ENCODE measurements around the gene CD248.

DNA sequence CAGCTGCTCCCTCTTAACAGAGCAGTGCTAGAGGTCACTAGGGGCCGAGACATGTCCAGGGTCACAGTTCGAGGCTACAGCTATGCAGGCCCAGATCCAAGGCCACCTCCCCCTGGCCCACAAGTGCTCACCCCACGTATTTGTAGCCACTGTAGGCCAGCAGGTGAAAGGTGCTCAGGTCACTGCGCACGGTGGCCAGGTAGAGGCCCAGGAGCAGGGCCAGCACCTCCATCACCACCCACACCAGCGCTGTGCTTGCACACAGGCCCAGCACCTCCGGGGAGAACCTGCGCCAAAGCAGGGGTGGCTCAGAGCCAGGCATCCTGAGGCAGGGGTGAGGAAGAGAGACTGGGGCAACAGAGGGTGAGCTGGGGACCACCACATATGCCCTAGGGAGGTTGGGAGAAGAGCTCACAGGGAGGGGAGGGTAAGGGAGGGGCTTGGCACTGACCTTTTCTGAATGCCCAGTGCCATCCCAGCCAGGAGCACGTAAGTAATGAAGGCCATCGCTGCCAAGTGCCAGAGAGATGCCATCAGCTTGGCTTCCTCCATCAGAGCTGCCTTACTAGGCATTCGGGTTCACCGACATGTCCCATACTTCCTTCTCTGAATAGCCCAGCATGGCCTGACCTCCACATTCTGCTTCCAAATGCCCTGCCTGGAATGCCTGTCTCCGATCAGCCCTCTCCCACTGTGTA lies 31.4 kb downstream of the CD248 start:
- no peak for TF ChIP-seq POLR2AphosphoS5 (IDR thresholded peaks at IDR 0.05; ENCODE audit: low read depth, low read length)
- TF ChIP-seq POLR2A (IDR thresholded peaks at IDR 0.05; ENCODE audit: low read depth, low read length), result no peak
- no peak for TF ChIP-seq TAF1 (IDR thresholded peaks at IDR 0.05; ENCODE audit: borderline replicate concordance, low read depth, low read length)

Data from GM12892 (cell line).